HG03520 (cell line): ENCODE data around the gene APAF1.

Experiments
- ATAC-seq: cut with Tn5 transposase; IDR thresholded peaks from one replicate; pipeline ENCODE4 v1.9.1; 2021; ENCODE audit warnings: mild to moderate bottlenecking, moderate library complexity; ENCODE audit not compliant: unreplicated experiment

Gene APAF1

DNA sequence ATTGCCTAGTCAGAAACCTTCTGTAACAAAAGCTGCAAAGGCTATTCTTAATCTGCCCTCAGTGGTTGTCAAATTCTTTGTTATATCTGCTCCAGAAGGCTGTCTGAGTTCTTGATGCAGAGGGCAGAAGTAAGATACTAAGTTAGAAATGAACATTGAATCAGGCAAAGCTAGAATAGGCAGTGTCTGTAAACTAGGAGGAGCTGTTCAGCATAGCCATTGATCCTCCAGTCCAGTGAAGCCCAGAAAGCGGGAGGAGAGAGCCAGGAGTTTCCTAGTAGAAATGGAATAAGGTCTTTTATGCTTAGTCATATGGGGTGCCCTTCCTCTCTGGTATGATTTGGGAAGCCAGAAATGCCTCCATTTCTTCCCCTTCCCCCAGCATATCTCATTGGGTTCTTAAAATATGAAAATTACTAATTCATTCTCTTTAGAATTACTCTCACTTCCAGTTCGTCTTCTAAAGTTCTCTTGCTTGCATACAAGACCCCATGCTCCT is 76.2 kb downstream of the APAF1 start:
- no peak for ATAC-seq

DNA sequence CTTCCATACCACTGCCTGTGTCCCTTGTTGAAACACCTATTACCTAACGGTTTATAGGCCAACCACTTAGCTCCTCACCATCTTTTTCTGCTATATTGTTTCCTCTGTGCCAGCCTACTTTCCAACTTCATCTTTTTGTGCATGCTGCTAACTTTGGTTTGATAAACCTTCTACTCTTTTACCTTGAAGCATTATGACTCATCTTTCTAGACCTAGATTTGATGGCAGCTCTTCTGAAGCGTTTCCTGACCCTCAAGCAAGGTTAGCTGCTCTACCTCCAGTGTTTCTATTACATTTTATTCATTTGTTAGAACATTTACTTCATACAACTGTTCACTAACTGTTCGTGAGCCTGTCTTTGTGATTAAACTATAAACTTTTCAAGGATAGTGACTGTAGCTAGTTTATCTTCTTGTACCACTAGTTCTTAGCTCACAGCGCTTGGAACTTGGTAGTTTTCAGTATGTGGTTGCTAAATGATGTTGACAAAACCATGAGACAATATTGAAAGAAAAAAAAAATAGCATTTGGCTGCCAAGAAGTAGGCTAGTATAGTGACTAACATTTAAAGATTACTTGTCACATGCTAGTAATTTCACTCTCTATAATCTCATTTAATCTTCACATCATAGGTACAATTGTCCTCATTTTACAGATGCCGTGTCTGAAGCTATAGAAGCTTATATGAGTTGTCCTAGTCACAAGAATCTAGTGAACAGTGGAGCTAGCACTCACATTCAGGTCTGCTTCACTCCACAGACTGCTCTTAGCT is 79.5 kb downstream of the APAF1 start:
- ATAC-seq = no peak

GRCh38 chr12:98725476-98726247 is 80.6 kb downstream of the APAF1 start:
- ATAC-seq = peak; percentile 76

DNA sequence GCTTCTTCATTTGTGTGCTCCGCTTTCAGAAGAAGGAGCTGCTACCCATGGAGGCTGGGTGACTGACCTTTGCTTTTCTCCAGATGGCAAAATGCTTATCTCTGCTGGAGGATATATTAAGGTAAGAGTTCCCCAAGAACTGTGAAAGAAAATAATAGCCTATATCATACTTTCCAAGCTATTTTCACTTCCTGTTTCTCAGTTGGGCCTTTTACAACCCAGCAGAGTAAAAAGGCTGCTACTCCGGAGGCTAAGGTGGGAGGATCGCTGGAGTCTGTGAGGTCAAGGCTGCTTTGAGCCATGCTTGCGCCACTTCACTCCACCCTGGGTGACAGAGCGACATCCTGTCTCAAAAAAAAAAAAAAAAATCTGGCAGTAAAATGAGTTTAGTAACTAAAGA is 82.1 kb downstream of the APAF1 start:
- no peak for ATAC-seq

DNA sequence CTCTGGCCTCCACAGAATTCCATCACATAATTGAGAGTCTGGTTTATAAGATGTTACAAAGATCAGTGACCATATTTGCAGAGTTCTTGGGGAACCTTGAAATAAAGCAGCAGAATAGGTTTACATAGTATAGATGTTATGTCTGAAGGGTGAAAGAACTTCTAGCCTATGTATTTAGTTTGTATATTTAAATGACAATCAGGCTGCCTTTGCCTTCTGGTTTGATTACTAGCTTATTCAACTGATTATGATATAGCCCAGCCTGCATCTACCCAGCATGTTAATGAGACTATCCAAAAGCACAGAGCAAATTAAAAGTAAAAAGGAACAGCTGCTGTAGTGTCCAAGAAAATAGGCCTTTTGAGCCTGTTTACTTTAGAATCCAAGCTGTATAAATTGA is 85.3 kb downstream of the APAF1 start:
- ATAC-seq = no peak

DNA sequence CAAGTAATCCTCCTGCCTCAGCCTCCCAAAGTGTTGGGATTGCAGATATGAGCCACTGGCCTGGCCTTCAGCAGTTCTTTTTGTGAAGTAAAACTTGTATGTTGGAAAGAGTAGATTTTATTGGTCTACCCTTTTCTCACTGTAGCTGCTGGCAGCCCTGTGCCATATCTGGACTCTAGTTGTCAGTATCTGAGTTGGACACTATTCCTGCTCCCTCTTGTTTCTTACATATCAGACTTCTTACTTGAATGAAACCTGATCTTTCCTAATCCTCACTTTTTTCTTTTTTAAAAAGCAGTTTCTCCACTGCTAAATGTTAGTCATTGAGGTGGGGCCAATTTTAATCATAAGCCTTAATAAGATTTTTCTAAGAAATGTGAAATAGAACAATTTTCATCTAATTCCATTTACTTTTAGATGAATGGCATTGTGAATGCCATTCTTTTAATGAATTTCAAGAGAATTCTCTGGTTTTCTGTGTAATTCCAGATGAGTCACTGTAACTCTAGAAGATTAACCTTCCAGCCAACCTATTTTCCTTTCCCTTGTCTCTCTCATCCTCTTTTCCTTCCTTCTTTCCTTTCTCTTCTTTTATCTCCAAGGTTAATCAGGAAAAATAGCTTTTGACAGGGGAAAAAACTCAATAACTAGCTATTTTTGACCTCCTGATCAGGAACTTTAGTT is 88.7 kb downstream of the APAF1 start:
- no peak for ATAC-seq

DNA sequence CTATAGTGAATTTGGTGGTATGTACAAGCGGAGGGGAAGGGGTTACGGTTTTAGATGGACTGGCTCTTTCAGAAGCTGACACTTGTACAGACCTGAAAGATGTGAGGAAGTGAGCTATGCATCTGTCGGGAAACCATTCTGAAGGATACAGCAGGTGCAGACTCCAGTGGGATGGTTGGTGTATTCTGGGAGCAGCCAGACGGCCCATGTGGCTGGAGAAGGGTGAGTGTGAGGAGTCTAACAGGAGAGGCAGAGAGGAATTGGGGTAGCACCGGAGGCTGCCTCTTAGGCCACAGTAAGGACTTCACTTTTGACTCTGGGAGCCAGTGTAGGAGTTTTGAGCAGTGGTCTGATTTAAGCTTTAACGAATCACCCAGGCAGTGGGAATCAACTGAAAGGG is 90.7 kb downstream of the APAF1 start:
- no peak for ATAC-seq

- ATAC-seq = no peak
These were observed 91.5 kb downstream of the APAF1 start for GRCh38 chr12:98736352-98737321.

DNA sequence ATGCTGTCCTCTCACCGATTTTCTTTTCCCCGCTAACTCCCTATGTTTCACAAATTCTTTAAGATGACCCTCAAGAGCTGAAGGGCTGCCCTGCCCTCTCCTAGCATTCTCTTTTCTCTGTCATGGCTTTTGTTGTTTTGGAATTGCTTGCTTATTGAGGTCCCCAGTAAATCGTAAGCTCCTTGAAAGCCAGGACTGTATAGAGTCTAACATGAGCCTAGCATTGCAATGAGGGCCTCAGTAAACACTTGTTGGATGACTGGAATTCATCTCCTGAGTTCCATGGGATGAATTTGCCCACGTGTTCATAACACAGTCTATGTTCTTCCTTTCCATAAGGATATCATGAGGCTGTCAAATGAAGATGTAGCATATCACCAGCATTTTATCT is 92.2 kb downstream of the APAF1 start:
- no peak for ATAC-seq

DNA sequence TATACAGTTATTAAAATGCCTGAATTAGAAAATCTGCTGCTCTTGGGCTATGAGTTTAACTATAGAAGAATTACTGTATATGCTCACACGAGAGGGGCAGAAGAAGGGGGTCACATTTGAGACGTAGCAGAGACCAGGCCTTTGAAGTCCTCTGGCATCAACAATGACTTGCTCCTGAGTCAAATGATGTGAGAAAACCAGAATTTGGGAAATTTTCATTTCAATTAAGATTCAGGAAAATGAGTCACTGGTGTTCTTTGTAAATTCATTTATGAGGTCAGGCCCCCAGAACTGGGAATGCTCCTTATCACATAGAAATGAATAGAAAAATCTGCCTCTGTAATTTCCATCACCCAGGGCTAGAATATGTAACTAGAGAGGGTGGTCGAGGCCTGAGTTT is 92.9 kb downstream of the APAF1 start:
- no peak for ATAC-seq

DNA sequence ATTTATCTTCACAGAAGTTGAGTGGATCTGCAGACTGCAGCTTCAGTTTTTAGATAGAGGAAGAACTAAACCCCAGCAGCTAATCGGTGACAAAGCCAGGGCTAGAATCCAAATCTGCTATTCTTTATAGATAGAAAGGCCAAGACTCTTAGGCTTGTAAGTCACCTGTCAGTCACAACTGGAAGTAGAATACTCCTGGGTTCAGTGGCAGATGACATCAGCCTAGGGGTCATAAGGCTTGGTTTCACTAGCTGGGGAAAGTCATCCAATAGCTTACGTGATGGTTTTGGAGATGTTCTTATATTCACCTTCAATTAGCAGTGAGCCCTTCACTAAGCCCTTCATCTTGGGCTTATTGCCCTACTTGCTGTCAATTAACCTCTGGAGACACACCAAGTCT is 93.4 kb downstream of the APAF1 start:
- ATAC-seq = no peak

DNA sequence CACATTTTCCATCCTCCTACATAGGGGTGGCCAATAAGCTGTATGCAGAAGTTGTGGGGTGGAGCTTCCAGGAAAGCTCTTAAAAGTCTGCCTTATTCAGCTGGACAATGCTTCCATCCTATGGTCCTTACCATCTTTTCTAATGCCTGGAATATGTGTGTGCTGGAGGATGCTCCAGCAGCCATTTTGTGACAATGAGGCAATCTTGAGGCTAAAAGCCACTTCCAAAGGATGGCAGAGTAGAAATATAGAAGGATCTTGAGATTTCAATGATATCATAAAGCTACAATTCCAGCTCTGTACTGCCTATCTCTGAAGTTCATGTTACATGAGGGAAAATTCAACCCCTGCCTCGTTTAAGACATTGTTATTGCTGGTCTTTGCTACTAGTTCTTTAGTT is 95.7 kb downstream of the APAF1 start:
- no peak for ATAC-seq

GRCh38 chr12:98741196-98741555 is 96.1 kb downstream of the APAF1 start:
- no peak for ATAC-seq

- ATAC-seq = no peak
These were observed 96.6 kb downstream of the APAF1 start for GRCh38 chr12:98741556-98742265.

DNA sequence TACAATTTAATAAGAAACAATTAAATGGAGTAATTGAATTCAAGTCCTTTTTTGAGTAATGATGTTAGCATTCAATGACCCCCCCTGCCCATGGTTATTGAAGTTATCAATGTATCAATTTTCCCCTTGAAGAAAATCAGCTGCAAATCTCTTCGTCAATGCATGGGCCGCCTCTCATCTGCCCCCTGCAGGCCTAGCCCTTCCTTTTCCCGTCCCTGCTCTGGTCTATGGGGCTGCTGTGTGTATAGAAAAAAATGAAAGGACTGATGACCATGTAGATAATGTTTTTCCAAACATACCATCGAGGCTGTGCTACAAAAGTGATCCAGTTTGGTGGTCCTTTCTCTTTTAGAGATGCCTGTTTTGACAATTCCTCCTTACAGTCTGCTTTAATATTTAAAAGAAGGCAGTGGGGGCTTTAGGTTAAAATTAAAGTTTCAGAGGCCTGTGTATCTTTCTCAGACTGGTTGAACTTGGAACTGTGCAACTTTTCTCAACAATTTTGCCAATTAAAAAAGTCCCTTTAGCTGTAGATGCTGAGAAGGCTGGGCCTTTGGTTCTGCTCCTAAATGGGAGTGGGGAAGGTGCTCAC is 98.4 kb downstream of the APAF1 start:
- no peak for ATAC-seq

GRCh38 chr12:98744680-98745079 is 99.6 kb downstream of the APAF1 start:
- no peak for ATAC-seq

DNA sequence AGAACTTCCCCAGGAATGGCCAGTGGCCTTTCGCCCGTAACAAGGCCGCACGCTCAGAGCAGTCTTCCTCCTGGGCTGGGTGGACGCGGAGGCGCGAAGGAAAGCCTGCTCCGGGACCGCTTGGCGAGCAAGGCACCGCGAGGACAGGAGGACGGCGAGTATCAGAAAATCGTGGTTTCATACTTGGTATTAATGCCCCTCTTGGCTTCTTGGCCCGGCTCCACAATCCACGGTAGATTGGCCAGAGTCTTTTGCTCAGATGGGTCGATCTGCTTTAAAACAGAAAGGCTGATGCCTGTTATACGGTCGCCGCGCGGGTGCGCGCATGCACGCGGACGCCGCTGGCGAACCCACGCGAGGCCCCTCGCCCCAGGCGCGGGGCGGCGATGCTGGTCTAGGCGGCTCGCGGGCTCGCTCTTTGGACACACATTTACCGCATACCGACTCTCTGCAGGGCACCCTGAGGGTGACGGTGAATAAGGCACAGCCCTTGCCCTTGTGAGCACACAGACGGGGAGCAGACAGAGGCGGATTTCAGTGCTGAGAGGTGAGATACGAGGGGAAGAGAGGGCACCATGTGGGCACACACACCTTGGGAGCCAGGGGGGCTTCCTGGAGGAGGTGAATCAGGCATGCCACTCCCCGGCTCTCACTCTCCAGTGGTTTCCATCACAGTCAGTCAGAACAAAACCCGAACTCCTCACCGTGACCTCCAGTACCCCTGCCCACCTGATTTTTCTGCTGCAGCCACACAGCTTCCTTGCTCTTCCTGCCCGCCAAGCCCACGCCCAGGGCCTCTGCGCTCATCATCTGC is 100.7 kb downstream of the APAF1 start:
- peak; percentile 54 for ATAC-seq

GRCh38 chr12:98748463-98748862 is 103.4 kb downstream of the APAF1 start:
- no peak for ATAC-seq

DNA sequence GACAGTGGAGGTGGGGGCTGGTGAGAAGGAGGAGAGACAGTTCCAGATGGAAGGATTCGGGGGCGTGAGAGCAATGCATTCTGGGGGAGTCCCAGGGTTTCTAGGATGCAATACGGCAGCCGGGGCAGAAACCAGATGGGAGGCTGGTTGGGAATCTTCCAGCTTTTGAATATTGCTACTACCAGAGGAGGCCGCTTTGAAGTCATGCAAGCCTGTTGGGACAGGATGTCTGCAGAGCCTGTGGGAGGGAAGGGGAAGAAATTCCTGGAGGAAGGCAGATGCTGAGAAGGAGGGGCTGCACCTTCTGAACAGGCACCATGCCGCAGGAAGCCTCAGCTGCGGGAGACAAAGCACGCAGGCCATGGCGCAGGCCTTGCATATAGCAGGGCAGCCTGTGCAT is 105.4 kb downstream of the APAF1 start:
- ATAC-seq = no peak
